ENCODE measurements around the gene PGLYRP4.
A peak's percentile ranks its signal among the peaks of the same experiment; 100 is the strongest.
"Not testable (repeated sequence)": the region's sequence is repeated elsewhere in the genome, so short reads cannot be mapped to it uniquely, and the experiment has no call there.

Gene PGLYRP4

GRCh38 chr1:153336650-153337049 is 12.0 kb downstream of the PGLYRP4 start:
- no peak for DNase-seq

GRCh38 chr1:153333902-153334301 is 14.7 kb downstream of the PGLYRP4 start:
- no peak for DNase-seq

- DNase-seq, result no peak
Measured at GRCh38 chr1:153324912-153325311, 23.7 kb downstream of the PGLYRP4 start.

DNA sequence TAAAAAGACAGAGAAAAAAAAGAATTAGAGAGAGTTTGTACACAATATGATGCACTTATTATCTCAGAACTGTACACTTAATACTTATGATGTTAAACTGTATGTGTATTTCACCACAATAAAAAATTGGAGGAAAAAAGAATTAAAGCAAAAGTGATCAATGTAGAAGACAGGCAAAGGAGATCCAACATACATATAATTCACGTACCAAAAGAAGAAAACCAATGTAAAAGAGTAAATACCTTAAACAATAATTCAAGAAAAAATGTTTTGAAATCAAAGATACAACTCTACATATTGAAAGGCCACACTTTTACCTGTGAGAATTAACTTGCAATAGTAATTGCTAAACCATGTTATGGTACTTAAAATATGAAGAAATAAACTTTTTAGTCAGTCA is 26.1 kb downstream of the PGLYRP4 start:
- no peak for DNase-seq

- DNase-seq, result not testable (repeated sequence)
Measured at GRCh38 chr1:153318145-153318544, 30.5 kb downstream of the PGLYRP4 start.

GRCh38 chr1:153316013-153316412 is 32.6 kb downstream of the PGLYRP4 start:
- DNase-seq, result not testable (repeated sequence)

DNA sequence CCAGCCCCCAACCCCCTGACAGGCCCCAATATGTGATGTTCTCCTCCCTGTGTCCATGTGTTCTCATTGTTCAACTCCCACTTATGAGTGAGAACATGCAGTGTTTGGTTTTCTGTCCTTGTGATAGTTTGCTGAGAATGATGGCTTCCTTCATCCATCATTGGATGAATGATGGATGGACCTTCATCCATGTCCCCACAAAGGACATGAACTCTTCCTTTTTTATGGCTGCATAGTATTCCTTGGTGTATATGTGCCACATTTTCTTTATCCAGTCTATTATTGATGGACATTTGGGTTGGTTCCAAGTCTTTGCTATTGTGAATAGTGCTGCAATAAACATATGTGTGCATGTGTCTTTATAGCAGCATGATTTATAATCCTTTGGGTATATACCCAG is 34.3 kb downstream of the PGLYRP4 start:
- not testable (repeated sequence) for DNase-seq

- no peak for DNase-seq
Measured at GRCh38 chr1:153313288-153313687, 35.4 kb downstream of the PGLYRP4 start.

DNA sequence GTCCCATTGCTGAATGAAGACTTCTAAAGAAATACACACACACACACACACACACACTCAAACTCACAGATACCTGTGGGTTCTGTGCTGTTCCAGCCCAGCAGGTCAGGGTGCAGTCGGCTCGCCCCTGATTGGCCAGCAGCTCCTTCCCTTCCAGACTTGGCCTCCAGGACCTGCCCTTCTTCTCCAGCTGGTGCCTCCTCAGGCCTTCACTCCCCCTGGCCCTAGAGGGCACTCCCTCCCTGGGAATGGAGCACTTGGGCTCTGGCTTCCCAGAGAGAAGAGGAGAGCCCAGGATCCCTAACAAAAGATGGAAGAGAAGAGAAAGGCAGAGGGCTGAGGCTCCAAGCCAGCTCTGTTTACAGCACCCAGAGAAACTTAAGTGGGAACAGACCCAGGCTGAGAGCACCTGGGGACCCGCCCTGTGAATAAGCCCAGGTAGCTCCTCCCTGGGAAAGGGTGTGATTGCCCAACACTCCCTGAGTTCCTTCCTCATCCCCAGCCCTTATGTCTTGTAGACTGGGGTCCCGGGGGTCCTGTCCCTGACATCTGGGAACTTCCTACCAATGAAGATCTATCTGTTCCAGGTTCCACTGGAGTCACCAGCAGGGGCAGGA is 36.0 kb downstream of the PGLYRP4 start, which contains the start of gene PGLYRP3:
Gene PGLYRP3, minus strand, starts transcription at position 383 of the 617 bp plus-strand sequence. CDS start 2,287 bp downstream, outside the sequence.
- no peak for DNase-seq

GRCh38 chr1:153310526-153310925 is 38.1 kb downstream of the PGLYRP4 start:
- no peak for DNase-seq

DNA sequence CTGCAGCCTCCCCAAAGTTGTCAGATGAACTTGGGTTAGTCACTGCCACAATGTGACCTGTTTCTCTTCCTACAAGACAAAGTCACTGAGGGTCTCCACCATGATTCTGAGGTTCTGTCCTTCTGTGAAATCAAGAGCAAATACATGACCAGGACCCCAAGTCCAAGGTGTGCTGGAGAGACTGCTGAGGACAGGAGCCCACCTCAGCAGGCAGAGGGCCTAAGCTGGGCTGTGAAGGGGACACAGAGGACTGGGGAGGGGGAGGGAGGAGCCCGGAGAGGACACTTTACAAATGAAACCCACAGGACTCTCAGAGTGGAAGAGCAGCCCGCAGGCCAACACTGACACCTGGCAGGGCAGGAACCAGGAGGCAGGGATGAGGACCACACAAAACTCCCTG is 39.2 kb downstream of the PGLYRP4 start:
- no peak for DNase-seq

DNA sequence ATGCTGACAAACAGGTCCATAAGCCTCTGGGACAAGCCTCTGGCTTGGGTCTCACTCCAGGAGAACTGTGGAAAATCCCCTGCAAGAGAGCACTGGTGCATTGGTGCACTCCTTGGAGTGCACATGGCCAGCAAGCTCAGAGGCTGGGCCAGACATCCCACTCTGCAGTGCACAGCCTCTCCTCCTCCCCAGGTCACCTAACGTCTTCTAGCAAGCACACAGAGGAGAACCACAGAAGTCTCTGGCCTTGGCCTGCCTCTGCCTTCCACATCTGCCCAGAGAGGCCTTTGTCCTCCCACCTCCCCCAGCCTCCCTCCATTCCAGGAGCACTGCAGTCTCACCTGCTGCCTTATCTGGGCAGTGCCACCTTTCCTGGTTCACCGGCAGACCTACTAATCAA is 40.1 kb downstream of the PGLYRP4 start:
- no peak for DNase-seq

DNA sequence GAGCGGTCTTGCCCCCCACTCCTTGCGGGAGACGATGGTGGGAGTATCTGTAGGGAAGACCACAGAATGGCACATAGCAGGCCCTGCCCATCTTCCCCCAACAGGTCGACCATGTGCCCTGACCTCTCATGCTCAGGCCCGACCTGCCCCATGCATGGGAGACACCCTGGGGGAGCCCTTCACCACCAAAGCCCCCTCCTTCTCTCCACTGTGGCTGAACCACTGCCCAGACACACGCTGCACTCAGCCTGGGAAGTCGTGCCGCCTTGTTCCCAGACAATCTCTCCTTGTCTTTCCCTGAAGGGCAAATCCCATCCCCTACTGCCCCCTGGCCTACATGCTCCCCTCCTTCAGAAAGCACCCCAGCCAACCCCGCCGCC is 41.4 kb downstream of the PGLYRP4 start:
- DNase-seq, result no peak

DNA sequence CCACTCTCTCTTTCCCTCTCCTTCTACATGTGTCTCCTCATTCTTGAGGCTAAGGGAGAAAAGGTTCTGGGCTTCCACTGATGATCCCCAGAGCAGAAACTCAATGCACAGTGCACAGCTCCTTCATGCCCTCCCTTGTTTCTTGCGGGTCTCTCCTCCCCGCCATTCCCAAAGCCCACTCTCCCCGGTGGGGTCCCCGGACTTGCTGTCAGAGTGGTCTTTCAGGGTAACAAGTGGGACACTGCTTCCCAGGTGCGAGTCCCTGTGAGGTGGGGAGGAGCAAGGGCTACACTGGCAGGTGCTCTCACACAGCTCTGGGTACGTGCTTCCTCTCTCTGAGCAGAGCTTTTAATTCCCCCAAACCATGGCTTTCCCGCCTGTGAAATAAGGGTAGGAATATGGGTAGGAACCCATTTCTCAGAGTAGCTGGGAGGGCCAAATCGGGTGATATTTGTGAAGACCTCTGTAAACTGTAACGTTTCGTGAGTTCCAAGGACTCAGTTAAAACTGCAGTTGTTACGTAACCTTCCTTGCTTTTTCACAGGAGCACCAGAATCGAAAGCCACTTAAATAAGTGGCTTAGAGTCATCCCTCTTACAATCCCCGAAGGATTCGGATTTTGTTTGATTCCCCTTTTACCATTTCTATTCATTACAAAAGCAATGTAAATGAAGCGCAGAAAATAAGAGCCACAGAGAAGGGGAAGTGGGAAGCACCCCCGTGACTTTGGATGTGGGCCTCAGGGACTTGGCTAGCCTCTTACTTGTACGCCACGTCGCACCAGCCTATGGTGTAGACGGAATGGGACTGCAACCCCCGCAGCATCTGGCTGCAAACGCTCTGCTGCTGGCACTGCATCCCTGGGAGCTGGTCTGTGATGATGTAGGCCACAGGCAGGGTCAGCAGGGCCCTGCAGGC is 42.1 kb downstream of the PGLYRP4 start:
- DNase-seq, result no peak

- no peak for DNase-seq
Measured at GRCh38 chr1:153305682-153306081, 43.0 kb downstream of the PGLYRP4 start.

DNA sequence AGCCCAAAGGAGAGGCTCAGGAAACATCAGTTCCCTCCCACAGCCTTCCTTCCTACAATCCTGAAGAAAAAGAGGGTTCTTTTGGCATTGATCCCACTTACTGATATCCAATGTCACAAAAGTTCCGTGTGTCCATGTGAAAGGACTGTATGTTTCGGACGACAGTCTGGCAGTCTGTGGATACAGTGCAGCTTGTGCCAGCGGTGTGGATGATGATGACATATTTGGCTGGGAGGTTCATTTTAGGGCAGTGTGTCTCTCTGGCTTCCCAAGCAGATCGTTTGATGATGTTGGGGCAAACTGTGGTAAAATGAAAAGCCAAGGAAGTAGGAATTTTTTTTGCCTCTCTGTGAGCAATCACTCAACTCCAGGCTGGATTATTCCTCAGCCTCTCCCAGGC is 46.3 kb downstream of the PGLYRP4 start:
- no peak for DNase-seq

GRCh38 chr1:153293851-153294250 is 54.8 kb downstream of the PGLYRP4 start:
- peak; percentile 58 for DNase-seq

DNA sequence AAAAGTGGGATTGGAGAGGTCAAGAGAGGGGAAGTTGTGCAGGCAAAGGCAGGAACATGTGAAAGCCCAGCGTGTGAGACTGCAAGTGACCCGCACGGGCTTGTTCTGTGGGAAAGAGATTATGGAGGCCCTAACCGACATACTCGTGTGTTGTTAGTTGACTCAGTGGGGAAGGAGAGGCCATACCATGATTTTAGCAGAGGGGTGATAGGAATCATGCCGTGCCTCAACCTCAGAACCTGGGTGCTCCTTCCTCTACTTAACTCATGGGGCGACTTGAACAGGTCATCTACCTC is 55.2 kb downstream of the PGLYRP4 start:
- DNase-seq, result no peak

- DNase-seq, result no peak
Measured at GRCh38 chr1:153292740-153293479, 55.7 kb downstream of the PGLYRP4 start.

- DNase-seq, result no peak
Measured at GRCh38 chr1:153292185-153292584, 56.5 kb downstream of the PGLYRP4 start.

DNA sequence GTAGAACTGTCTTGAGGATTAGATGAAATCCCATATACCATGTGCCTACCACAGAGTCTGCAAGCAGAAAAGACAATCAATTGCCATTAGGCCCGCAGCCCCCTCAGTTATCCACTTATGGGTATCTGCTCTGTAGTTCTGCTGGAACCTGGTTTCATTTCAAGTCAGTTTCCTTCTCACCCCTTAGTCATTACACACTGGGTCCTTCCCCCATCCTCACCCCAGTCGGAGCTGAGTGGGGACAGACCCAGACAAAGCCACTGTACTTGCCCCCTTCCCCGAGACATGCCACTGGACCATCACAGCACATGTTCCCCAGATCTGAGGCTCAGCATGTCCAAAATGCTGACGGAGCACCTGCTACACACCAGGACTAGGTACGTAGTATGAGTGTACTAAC is 57.1 kb downstream of the PGLYRP4 start:
- peak; percentile 67 for DNase-seq

DNA sequence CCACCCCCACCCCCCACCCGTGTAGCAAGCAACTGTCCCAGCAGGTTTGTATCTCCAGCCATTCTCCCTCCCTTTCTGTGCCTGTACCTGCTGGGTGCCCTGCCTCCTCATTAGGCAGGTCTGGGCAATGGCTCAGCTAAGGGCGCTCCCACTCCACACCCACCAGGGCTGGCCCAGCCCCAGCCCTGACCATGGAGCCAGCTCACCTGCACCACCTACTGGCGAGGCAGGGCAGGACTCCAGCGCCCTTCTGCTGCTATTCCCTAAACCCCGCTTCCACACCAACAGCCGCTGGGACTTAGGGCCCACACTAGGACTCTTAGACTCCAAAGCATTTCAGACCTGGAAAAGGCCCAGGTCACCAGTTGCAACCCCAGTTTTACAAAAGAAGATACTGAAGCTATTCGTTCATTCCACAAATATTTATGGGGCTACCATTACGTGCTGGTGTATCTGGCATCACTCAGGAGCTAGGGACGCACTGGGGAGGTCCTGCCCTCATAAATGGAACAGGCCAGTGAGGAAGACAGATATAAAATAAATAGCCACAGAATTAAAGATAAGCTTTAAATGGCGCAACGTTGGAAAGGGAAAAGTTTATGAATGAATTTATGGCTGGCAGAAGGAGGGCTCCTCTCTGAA is 59.9 kb downstream of the PGLYRP4 start:
- peak; percentile 53 for DNase-seq
